Femur (tissue), 1 donor: Measurements from ENCODE around the gene PGLYRP3.

Experiments used
- DNase-seq: peaks from one replicate; pipeline ENCODE4 v3.0.0-alpha.2; 2017

Gene PGLYRP3

GRCh38 chr1:153253693-153254092 lies 59.1 kb downstream of the PGLYRP3 start:
- no peak for DNase-seq

- DNase-seq, result no peak
Measured at GRCh38 chr1:153253076-153253475, 59.7 kb downstream of the PGLYRP3 start.

GRCh38 chr1:153251988-153252387 lies 60.8 kb downstream of the PGLYRP3 start:
- no peak for DNase-seq

GRCh38 chr1:153251562-153251961 lies 61.2 kb downstream of the PGLYRP3 start:
- DNase-seq, result no peak

- DNase-seq, result no peak
Measured at GRCh38 chr1:153251087-153251486, 61.7 kb downstream of the PGLYRP3 start.

- peak; percentile 66 for DNase-seq
Measured at GRCh38 chr1:153250166-153250565, 62.6 kb downstream of the PGLYRP3 start.

GRCh38 chr1:153248176-153248879 lies 64.4 kb downstream of the PGLYRP3 start:
- no peak for DNase-seq
